Measurements from ENCODE around the gene EFR3B. TPM values are rescaled to one million over a fixed set of nuclear protein-coding genes. Genes with fewer than 3 reads are reported as not detected.

EFR3B gene
- total RNA-seq, 1 experiment from 2014 or later = 7.0 TPM

DNA sequence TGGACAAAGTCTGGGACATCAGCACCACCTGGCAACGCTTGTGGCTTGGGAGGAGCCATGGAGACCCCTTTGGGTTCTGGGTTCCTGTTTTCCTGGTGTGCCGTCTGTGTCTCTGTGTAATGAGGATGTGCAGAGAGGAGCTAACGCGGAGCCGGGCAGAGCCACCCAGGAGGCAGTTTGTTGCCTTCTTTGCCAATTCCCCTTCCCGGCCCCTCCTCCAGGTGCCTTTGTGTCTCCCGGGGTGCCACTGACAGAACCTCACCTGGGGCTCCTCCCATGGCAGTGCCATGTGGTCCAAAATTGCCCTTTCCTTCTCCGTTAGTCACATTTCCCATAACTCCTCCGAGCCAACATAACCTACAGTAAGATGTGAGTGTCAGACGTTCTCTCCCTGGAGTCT is 113.5 kb downstream of the EFR3B start:
- Histone ChIP-seq H2BK12ac (ENCODE audit: insufficient read length, low read depth, low read length) (no peak overlapping the region), H3T11ph (ENCODE audit: low read length) (no peak overlapping the region), H4K91ac (ENCODE audit: insufficient read length, low read depth, low read length) (no peak overlapping the region), H3K4ac (ENCODE audit: low read depth, low read length) (no peak overlapping the region), H2BK15ac (ENCODE audit: low read depth, low read length) (no peak overlapping the region), H3K9me3 (ENCODE audit: control insufficient read depth, low read depth, low read length) (no peaks in the 10 kb centered on the region), H3K27me3 (ENCODE audit: insufficient read depth, low read length) (no peaks in the 10 kb centered on the region), H3K4me1 (ENCODE audit: insufficient read depth, low read length) (no peaks in the 10 kb centered on the region), H2BK5ac (ENCODE audit: insufficient read length, low read length) (no peak overlapping the region), H3K4me2 (ENCODE audit: insufficient read depth, insufficient read length, low read length) (no peak overlapping the region), H3K79me2 (ENCODE audit: insufficient read depth, low read length) (no peaks in the 10 kb centered on the region), H3K18ac (ENCODE audit: insufficient read length, low read depth, low read length) (no peak overlapping the region), H3K9ac (ENCODE audit: extremely low read depth, insufficient read length, low read length) (no peak overlapping the region), H3K23me2 (ENCODE audit: insufficient read length, low read depth, low read length, poor library complexity, severe bottlenecking) (no peaks in the 10 kb centered on the region), H3K23ac (ENCODE audit: insufficient read length, low read depth, low read length) (no peak overlapping the region), H3K14ac (ENCODE audit: insufficient read depth, low read length) (no peak overlapping the region), H3K79me1 (ENCODE audit: insufficient read depth, low read depth, low read length, poor library complexity, severe bottlenecking) (no peaks in the 10 kb centered on the region), H2AFZ (ENCODE audit: low read length) (no peak overlapping the region), H4K20me1 (ENCODE audit: control insufficient read depth, insufficient read depth, insufficient read length) (no peaks in the 10 kb centered on the region), H4K5ac (ENCODE audit: insufficient read length, low read depth, low read length) (no peak overlapping the region), H3K56ac (ENCODE audit: insufficient read length, low read depth, low read length) (no peak overlapping the region), H2BK120ac (ENCODE audit: low read depth, low read length, poor library complexity, severe bottlenecking) (no peak overlapping the region), H2BK20ac (ENCODE audit: low read depth, low read length, poor library complexity, severe bottlenecking) (no peak overlapping the region), H2AK5ac (ENCODE audit: insufficient read length, low read length) (no peak overlapping the region), H3K27ac (ENCODE audit: insufficient read length, low read depth, low read length) (no peak overlapping the region), H4K8ac (replicated peaks; ENCODE audit: insufficient read length, low read depth, low read length) (no peak overlapping the region)
- H3K9me3 Mint-ChIP-seq = no peaks in the 10 kb centered on the region
- peaks cover 9 to 17% of the 10 kb centered on the region in 2 experiments for H3K4me1 Mint-ChIP-seq
- no peak overlapping the region for H3K4me3 Mint-ChIP-seq
- WGBS (ENCODE audit: extremely low coverage, insufficient read length, low lambda C conversion rate) = no CpG with 5 or more reads among the region's 10 CpGs
- peaks cover 3 to 7% (median 4%) of the 10 kb centered on the region in 3 experiments; a peak in 2 of 7 replicates for H3K36me3 Mint-ChIP-seq (ENCODE audit: insufficient read depth in 1 of 3, low read depth in 3 of 3)
- H3K27ac Mint-ChIP-seq = no peak overlapping the region
- TF ChIP-seq, protein P1, sequence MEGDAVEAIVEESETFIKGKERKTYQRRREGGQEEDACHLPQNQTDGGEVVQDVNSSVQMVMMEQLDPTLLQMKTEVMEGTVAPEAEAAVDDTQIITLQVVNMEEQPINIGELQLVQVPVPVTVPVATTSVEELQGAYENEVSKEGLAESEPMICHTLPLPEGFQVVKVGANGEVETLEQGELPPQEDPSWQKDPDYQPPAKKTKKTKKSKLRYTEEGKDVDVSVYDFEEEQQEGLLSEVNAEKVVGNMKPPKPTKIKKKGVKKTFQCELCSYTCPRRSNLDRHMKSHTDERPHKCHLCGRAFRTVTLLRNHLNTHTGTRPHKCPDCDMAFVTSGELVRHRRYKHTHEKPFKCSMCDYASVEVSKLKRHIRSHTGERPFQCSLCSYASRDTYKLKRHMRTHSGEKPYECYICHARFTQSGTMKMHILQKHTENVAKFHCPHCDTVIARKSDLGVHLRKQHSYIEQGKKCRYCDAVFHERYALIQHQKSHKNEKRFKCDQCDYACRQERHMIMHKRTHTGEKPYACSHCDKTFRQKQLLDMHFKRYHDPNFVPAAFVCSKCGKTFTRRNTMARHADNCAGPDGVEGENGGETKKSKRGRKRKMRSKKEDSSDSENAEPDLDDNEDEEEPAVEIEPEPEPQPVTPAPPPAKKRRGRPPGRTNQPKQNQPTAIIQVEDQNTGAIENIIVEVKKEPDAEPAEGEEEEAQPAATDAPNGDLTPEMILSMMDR (conservative IDR thresholded peaks at IDR 0.05) = no peak
- DNase-seq = no peak
- H3K27me3 Mint-ChIP-seq (ENCODE audit: low read depth) = peaks cover 3% of the 10 kb centered on the region
